Esophagus muscularis mucosa (tissue), 3 donors: ENCODE results near the gene SLC27A2.

ENCODE experiments used
- CTCF ChIP-seq, 3 experiments: fragments of 200-600 bp in 2 of 3; fragments of 450-650 bp in 1 of 3; sonication (generic) in 2 of 3; IDR thresholded peaks; one replicate each; pipeline ENCODE4 v1.5.1; 2017 to 2019; ENCODE audit warnings: antibody characterized with exemption in 3 of 3, mild to moderate bottlenecking in 2 of 3, moderate library complexity in 1 of 3
- POLR2A ChIP-seq: fragments of 450-650 bp; IDR thresholded peaks from one replicate; pipeline ENCODE4 v1.6.1; 2017; ENCODE audit warnings: antibody characterized with exemption, moderate library complexity, mild to moderate bottlenecking, low read depth

DNA sequence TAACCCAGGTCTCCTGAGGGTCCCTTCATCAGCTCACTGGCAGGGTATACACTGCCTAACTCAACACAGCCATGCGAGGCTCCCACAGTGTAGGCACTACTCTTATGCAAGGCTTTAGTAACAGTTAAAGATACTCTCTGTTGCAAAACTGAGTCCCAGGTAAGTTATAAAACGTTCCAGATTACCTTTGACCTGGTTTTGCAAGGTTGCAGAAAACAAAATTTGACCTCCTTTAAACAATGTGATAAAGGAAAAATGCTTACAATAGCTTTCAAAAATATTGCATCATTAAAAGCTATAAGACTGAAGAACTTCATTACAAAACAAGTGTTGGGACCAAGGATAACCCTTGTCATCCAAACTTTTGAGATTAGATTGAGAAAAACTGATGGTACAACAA, 5.5 kb downstream of the SLC27A2 start:
- TF ChIP-seq CTCF (IDR thresholded peaks at IDR 0.05) (no peak), POLR2A (no peak)
